SK-MEL-5 (cell line): ENCODE measurements around the gene TOPAZ1. TPM values are rescaled to one million over a fixed set of nuclear protein-coding genes. Genes with fewer than 3 reads are reported as not detected.
"Not testable (repeated sequence)": the region's sequence is repeated elsewhere in the genome, so short reads cannot be mapped to it uniquely, and the experiment has no call there.

ENCODE experiments used
- DNase-seq: peaks from one replicate; pipeline ENCODE4 v3.0.0-alpha.2; 2016; ENCODE audit warnings: low read depth, low spot score
- in situ Hi-C: cut with HindIII; loops from 2 replicates; pipeline ENCODE4 v1.10.0; 2016; ENCODE audit warnings: low sequenced_read_pairs, high pct_unique_total_duplicates, low pct_unique_long_range_greater_than_20kb
- total RNA-seq: library from RNA; depleted of rRNA; stranded (reverse); fragments of >200 nt; shearing (Covaris generic); gene quantifications from 2 replicates; pipeline ENCODE4 v1.2.3, GENCODE V29; 2014

The TOPAZ1 gene
- total RNA-seq, 1 experiment from 2014 or later, result not detected

DNA sequence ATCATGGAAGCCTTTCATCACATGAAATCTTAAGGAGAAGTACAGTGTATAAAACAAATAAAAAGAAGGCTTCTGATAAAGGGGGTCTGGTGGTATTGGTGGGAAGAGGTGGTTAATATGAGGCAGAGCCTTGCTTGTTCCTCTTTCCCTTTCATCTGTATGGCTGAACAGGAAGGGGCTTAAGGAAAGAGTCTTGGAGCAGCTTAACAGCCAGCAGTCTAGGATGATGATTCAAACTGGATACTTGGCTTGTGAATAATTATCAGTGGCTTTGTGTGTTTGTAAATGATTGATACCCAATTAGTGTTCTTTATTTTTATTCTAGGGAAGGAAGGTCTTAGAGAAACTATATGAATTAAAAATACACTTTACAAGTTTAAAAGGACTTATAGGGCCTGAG is 67.8 kb downstream of the TOPAZ1 start:
- DNase-seq, result no peak
- in situ Hi-C loops, result no loop called here

- DNase-seq, result peak; percentile 17
- in situ Hi-C loops, result no loop called here
These were observed 77.2 kb downstream of the TOPAZ1 start for GRCh38 chr3:44318891-44319311.

- in situ Hi-C loops, result no loop called here
These were observed 79.6 kb downstream of the TOPAZ1 start for GRCh38 chr3:44321335-44321734.

DNA sequence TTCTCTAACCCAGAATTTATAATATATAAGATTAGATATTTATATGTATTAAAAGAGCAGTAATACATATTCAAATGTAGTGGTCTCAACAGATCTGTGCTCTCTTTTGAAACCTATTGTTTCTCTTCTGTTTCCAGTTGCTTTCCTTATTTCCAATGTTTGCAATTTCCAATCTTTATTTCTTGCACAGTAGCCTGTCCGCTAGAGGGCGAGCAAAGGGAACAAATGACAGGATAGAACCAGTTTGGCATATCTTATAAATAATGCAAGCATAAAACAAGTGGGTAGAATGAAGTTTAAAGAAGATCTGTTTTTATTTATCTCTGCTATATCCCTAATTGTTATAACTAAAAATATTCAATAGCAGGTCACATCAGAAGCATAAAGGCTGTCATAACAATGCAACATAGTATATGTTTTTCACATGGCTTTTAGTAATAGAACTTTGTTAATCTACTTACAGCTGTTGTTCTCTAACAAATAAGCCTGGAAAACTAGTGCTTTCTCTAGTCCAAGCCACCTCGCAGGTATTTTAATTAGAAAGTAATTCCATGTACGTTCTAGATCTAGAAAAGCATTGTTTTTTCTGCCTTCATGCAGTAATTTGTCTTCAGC is 81.8 kb downstream of the TOPAZ1 start:
- in situ Hi-C loops, result no loop called here

More at GRCh38 chr3:44321335-44321734, 79.6 kb downstream of the TOPAZ1 start:
- DNase-seq, result no peak

DNA sequence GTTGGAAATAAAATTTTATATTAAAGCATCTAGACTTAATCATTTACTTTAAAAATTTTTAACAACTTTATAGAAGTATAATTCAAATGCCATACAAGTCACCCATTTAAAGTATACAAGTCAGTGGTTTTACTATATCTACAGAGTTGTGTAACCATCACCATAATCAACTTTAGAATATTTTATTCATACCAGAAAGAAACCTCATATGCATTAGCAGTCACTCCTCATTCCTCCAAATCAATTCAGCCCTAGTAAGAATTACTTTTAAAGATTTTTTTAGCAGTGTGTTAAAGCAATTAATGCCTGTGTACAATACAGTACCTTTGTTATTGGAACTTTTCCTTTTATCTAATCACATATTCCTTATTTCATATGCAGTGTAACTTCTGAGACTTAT is 82.9 kb downstream of the TOPAZ1 start:
- in situ Hi-C loops, result no loop called here
- no peak for DNase-seq

More for the DNA sequence above, 81.8 kb downstream of the TOPAZ1 start:
- peak; percentile 74 for DNase-seq

- in situ Hi-C loops, result no loop called here
- no peak for DNase-seq
These were observed 84.3 kb downstream of the TOPAZ1 start for GRCh38 chr3:44326019-44326418.

- in situ Hi-C loops, result no loop called here
- no peak for DNase-seq
These were observed 84.8 kb downstream of the TOPAZ1 start for GRCh38 chr3:44326515-44326914.

DNA sequence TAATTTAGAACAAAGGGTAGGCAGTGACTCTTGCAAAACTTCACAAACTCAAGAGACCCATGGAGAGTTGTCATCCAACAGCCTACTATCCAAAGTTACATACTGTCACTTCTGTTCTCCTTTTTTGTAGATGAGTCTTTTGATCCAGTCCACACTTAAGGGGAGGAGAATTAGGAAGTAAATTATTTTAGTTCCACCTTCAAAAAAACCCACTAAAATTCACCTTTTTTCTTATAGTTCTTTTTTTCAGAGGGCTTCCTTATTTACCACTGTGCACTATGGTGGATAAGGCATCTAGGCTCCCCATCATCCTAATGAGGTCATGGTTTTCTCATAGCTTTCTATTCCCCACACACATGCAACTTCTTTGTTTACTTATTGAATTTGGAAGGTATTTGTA is 88.3 kb downstream of the TOPAZ1 start:
- in situ Hi-C loops, result no loop called here
- DNase-seq, result no peak

DNA sequence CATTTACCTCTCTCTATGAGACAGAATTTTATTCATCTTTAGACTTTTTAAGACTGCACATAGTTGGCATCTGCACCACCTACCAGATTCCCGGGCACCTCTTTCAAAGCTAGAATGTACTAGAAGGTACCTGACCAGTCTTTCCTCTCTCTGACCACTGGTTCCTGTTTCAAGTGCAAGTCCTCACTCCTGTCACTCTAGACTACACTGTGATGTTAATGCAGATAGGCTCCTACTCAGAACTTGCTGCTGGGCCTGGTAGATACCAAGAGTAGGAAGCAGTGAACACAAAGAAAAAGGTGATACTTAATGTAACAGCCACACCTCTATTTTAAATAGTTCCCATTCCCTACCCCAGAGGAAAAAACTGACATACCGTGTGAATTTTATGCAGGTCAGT is 88.8 kb downstream of the TOPAZ1 start:
- in situ Hi-C loops, result no loop called here
- no peak for DNase-seq

GRCh38 chr3:44334326-44334725 is 92.6 kb downstream of the TOPAZ1 start:
- in situ Hi-C loops, result no loop called here
- DNase-seq, result no peak

DNA sequence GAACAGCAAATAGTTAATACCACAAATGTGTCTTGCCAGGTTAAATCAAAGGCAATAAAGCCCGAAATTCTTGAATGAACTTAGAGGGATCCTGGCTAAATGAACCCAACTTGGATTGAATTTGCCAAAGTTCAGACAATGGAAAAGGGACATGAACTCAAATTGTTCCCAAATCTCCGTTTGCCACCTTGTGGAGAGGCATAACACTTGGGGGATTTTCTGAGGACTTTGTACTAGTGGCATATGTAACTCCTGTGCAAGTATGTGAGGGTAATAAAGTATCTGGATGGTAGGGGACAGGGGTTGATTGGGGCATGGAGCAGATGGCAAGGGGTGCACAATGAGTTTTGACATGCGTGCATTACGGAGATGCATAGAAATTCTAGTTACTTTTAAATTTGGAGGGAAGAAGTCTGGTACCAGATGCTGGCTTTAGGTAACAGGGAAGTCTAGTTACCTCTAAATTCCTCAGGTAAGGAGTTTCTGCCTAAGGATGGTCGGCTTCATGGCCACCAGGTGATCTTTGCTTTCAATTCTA is 95.6 kb downstream of the TOPAZ1 start:
- no peak for DNase-seq
- in situ Hi-C loops, result no loop called here

- in situ Hi-C loops, result no loop called here
- DNase-seq, result peak; percentile 97
These were observed 96.5 kb downstream of the TOPAZ1 start, which contains the start of gene TCAIM for GRCh38 chr3:44338010-44338827. TCAIM (plus strand) TSS chr3:44338766; CDS start chr3:44354783, 16,017 bp downstream.

DNA sequence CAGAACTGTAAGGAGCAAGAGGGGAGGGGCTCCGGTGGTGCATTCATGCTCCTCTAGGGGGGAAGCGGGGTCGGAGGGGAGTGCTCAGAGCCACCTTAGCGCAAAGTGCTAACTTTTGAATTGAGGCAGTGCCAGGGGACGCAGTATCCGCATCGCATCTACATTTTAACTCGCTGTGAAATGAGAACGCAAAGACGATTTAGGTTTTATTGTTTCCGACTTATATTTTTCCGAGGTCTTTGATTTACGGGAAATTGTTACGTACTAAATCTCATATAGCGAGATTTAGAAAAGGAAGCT is 97.1 kb downstream of the TOPAZ1 start:
- in situ Hi-C loops, result no loop called here
- no peak for DNase-seq

DNA sequence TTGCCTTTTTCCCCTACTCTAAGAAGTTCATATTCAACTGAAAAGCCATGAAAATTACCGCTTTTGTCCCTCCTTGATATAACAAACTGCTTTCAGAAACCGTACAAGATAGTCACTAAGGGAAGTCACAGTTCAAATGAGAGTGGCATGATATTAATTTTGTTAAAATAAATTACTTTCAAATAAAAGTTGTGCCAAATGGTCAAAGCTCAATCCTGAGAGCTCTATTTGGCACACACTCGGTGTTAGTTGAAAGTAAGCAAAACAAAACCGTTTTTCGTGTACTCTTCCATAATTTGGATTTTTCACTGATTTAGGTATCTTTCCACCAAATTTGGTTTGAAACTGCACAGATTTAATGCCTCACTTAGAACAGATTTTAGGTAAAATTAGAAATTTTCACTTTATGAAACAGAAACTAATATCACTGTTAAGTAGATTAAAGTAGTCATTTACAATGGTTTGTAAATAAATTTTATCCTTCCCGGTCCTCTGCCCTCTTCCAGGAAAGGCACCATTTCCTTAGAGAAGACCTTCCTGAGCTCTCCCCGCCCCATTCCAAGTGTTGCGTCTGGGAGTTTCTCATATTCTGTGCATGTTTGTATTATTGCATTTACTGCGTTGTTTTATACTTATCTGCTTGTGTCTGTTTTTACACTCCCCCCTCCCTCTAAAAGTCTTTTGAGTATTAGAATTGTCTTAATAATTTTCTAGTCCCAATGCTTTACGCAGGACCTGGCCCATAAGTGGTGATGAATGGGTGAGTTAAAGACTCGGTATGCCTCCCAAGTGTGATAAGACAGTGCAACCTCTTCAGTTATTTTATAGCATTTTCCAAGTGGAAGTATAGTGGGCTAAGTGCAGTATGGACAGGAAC is 97.7 kb downstream of the TOPAZ1 start:
- no peak for DNase-seq
- in situ Hi-C loops, result no loop called here

- in situ Hi-C loops, result no loop called here
- no peak for DNase-seq
These were observed 98.3 kb downstream of the TOPAZ1 start for GRCh38 chr3:44340058-44340395.

DNA sequence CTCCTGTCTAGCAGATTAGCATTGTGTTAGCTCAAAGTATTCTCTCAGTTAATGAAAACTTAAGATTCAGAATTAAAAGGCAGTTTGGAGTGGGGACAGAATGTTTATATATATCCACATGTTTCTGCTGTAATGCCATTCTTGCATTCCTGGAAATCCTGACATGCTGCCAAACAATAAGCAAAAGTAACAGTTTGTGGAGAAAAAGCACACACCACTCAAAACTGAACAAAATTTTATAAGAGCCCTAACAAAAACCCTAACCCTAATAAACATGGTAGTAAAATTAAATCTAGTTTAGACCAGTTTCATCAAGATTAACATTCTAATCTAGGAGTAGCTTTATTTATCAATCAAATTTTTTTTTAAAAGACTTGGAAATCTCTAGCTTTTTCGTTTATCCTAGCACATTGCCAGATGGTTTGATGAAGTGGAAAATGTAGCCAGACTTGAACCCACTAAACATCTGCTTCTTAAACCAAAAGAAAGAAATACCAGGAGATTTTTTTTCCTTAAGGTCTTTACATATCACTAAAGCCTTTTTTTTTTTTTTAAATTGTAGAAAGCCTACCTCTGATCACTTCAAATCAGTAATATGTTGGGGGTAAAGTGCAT is 100.6 kb downstream of the TOPAZ1 start:
- in situ Hi-C loops, result no loop called here

GRCh38 chr3:44343421-44343820 is 101.7 kb downstream of the TOPAZ1 start:
- DNase-seq, result no peak
- in situ Hi-C loops, result no loop called here

More for the DNA sequence above, 100.6 kb downstream of the TOPAZ1 start:
- no peak for DNase-seq

- DNase-seq, in situ Hi-C loops: not testable (repeated sequence)
These were observed 104.9 kb downstream of the TOPAZ1 start for GRCh38 chr3:44346590-44346989.
